ENCODE measurements around the gene CHRNB2.

The CHRNB2 gene

GRCh38 chr1:154619181-154619948 lies 51.8 kb downstream of the CHRNB2 start:
- H3K9me3 Mint-ChIP-seq, result no peaks in the 10 kb centered on the region
- H3K4me3 Mint-ChIP-seq, result no peak overlapping the region
- peaks cover 53% of the 10 kb centered on the region for H3K4me1 Mint-ChIP-seq (ENCODE audit: low read depth)
- H3K27ac Mint-ChIP-seq, result no peak overlapping the region
- peaks cover 29% of the 10 kb centered on the region for H3K36me3 Mint-ChIP-seq (ENCODE audit: low read depth)
- no peaks in the 10 kb centered on the region for H3K27me3 Mint-ChIP-seq
- intact Hi-C loops (cut with micrococcal nuclease), result no loop called here

DNA sequence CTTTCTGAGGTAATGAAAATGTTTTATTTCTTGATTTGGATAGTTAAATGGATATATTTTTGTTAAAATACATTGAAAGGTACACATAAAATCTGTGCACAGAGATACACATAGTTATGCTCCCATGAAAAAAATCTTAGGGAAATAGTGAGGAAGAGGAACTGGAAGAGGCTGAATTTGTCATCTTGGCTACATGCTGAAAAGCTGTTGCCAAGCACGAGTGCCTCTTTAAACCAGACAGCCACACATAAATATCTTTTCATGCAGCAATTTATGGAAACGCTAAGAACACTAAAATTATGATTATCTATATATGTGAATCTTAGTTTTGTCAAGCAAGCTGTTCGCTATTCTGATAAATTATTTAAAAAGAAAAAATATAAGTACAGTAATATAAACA lies 53.2 kb downstream of the CHRNB2 start:
- H3K4me1 Mint-ChIP-seq (ENCODE audit: low read depth), result peaks cover 45% of the 10 kb centered on the region
- H3K36me3 Mint-ChIP-seq (ENCODE audit: low read depth), result peaks cover 29% of the 10 kb centered on the region
- H3K9me3 Mint-ChIP-seq, result no peaks in the 10 kb centered on the region
- intact Hi-C loops (cut with micrococcal nuclease), result no loop called here
- no peaks in the 10 kb centered on the region for H3K27me3 Mint-ChIP-seq
- H3K4me3 Mint-ChIP-seq, result no peak overlapping the region
- no peak overlapping the region for H3K27ac Mint-ChIP-seq

DNA sequence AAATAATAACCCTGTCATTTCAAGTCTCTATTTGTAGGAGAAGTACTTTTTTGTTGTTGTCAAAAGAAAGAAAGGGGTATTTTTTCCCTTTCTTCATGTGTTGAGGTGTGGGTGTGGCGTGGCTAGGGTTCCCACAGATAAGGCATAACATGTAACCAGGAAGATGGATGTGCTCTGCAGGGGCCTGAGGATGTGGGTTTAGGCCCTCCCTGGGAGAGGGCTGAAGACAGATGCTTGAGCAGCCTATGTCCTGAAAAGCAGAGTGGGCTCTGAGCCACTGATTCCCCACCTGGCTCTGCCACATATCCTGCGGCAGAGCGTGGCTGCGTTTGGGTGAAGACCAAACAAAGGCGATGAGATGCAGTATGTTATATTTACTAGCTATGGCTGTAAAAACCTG lies 54.3 kb downstream of the CHRNB2 start:
- Mint-ChIP-seq H3K36me3 (ENCODE audit: low read depth) (peaks cover 24% of the 10 kb centered on the region), H3K4me3 (no peak overlapping the region)

DNA sequence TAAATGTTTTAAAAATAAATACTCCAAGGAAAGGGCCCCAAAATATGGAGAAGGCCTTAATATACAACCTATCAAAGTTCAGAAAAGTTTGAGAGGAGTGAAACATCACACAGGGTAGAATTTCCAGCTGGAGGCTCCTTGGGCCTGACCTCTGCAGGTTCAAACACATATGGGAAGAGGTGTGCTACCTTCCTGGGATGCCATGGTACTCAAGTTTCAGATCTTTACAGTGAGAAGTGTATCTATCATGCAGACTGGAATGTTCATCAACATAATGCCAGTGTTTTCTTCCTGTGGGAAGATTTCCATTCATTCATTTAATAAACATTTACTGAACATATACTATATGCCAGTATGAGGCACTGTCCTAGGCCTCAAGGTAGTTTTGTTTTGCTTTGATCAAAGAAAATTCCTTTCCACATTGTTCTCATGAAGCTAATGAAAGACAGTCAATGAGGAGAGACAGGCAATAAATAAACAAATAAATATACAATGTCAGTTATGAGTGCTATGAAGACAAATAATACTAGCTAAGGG lies 55.0 kb downstream of the CHRNB2 start:
- intact Hi-C loops (cut with micrococcal nuclease), result no loop called here
- H3K9me3 Mint-ChIP-seq, result no peaks in the 10 kb centered on the region
- H3K4me3 Mint-ChIP-seq, result no peak overlapping the region
- no peaks in the 10 kb centered on the region for H3K27me3 Mint-ChIP-seq
- peak overlapping the region; percentile 85 for H3K27ac Mint-ChIP-seq
- H3K36me3 Mint-ChIP-seq (ENCODE audit: low read depth), result peaks cover 31% of the 10 kb centered on the region
- peaks cover 49% of the 10 kb centered on the region for H3K4me1 Mint-ChIP-seq (ENCODE audit: low read depth)

More for the DNA sequence above, 54.3 kb downstream of the CHRNB2 start:
- Mint-ChIP-seq H3K9me3 (no peaks in the 10 kb centered on the region), H3K27ac (no peak overlapping the region), H3K27me3 (no peaks in the 10 kb centered on the region), H3K4me1 (ENCODE audit: low read depth) (peaks cover 45% of the 10 kb centered on the region)
- intact Hi-C loops (cut with micrococcal nuclease), result no loop called here

DNA sequence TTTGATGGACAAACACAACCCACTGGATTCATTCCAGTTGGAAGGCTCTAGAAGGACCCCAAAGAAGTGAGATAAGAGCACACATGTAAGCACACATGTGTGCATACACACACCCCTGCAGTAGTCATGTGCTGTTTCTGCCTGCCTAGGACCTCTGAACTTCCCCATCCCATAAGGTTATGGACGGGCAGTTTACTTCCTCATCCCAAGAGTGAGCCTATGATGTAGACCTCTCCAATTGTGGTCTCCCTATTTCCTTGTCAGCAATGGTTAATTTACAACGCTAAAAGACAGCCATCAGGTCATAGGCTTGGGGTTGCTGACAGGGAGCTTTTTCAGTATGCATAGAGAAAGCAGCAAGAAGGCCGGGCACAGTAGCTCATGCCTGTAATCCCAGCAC lies 55.8 kb downstream of the CHRNB2 start:
- no peaks in the 10 kb centered on the region for H3K9me3 Mint-ChIP-seq
- H3K27me3 Mint-ChIP-seq, result no peaks in the 10 kb centered on the region
- H3K36me3 Mint-ChIP-seq (ENCODE audit: low read depth), result peaks cover 33% of the 10 kb centered on the region
- intact Hi-C loops (cut with micrococcal nuclease), result no loop called here
- H3K27ac Mint-ChIP-seq, result peak overlapping the region; percentile 85
- peak overlapping the region; percentile 37 for H3K4me3 Mint-ChIP-seq
- peaks cover 49% of the 10 kb centered on the region for H3K4me1 Mint-ChIP-seq (ENCODE audit: low read depth)

GRCh38 chr1:154624746-154625643 lies 57.4 kb downstream of the CHRNB2 start:
- H3K27me3 Mint-ChIP-seq, result peaks cover 2% of the 10 kb centered on the region
- intact Hi-C loops (cut with micrococcal nuclease), result no loop called here
- H3K27ac Mint-ChIP-seq, result no peak overlapping the region
- H3K9me3 Mint-ChIP-seq, result no peaks in the 10 kb centered on the region
- peaks cover 26% of the 10 kb centered on the region for H3K36me3 Mint-ChIP-seq (ENCODE audit: low read depth)
- peaks cover 51% of the 10 kb centered on the region for H3K4me1 Mint-ChIP-seq (ENCODE audit: low read depth)
- no peak overlapping the region for H3K4me3 Mint-ChIP-seq

DNA sequence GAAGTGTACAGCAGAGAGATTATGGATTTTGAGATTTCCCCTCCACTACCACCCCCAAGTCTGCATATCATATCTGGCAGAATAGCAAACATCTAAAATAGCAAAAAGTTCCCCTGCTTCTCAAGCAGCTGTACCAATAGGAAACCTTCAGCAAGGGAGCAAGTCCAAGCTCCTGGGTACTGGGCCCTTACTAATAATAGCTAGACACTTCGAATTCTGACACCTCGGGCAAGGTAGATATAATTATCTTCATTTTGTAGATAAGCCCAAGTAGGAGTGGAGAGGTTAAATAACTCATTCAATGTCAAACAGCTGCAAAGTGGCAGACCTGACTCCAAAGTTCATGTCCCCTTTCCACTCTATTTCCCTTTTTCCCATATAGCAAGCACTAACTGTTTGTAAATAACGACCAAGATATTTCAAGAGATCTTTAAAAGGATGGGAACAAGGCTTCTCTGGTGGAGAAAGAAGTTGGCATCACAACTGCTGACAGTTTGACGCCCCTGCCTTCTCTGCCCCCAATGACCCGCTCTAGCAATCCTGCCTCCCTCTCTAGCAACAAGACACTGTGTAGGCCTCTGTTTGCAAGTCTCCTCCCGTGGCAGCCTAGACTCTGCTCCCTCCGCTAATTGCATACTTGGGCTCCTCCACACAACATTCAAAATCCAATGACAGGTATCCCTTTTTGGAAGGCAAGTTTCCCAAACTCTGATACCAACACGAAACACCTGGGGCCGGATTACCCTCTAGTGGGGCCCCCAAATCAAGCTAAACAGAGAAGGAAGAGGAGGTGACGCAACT lies 59.1 kb downstream of the CHRNB2 start:
- H3K4me1 Mint-ChIP-seq (ENCODE audit: low read depth), result peaks cover 44% of the 10 kb centered on the region
- H3K27me3 Mint-ChIP-seq, result peaks cover 8% of the 10 kb centered on the region
- intact Hi-C loops (cut with micrococcal nuclease), result no loop called here
- no peaks in the 10 kb centered on the region for H3K9me3 Mint-ChIP-seq
- peak overlapping the region; percentile 95 for H3K27ac Mint-ChIP-seq
- H3K4me3 Mint-ChIP-seq, result peak overlapping the region; percentile 85
- H3K36me3 Mint-ChIP-seq (ENCODE audit: low read depth), result peaks cover 24% of the 10 kb centered on the region

DNA sequence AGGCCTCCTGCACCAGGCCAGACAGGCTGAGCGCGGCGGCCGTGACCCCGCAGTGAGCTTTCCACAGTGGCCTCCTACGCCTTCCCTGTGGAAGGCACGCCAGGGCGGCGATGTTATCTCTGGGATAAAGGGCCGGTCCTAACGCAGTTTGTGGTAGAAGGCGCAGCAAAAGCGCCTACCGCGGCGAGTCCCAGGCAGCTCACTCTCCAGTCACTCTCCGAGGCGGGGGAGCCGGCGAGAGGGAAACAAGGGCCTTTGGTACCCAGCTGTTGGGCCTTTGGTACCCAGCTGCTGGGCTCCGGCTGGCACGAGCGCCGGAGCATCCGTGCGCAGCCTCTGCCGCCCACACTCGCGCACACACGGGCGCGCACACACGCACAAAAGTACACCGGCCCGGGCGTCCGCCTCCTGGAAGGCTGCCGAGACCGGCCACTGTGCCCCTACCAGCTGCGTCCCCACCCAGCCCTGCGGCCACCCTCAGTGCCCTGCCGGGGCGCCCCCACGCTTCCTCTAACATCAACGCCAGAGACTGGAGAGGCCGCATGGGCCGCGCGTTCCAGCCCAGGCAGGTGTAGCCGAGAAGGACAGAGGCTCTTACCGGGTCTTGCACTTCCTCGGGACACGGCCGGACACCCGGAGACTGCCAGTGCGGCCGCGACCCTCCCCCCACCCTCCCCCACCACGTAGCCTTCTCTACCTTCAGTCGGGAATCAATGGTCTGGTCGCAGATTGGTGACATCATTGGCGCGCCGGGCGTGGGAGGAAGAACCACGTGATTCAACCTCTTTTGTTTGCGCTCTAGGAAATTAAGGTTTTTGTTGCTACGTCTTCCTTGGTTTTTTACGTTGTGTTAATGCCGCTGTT lies 59.9 kb downstream of the CHRNB2 start:
- peak overlapping the region; percentile 85 for H3K4me3 Mint-ChIP-seq
- H3K4me1 Mint-ChIP-seq (ENCODE audit: low read depth), result peaks cover 38% of the 10 kb centered on the region
- peak overlapping the region; percentile 95 for H3K27ac Mint-ChIP-seq
- H3K9me3 Mint-ChIP-seq, result no peaks in the 10 kb centered on the region
- intact Hi-C loops (cut with micrococcal nuclease), result no loop called here
- peaks cover 12% of the 10 kb centered on the region for H3K27me3 Mint-ChIP-seq
- peaks cover 19% of the 10 kb centered on the region for H3K36me3 Mint-ChIP-seq (ENCODE audit: low read depth)

GRCh38 chr1:154628121-154628405 lies 60.5 kb downstream of the CHRNB2 start:
- peak overlapping the region; percentile 95 for H3K27ac Mint-ChIP-seq
- H3K27me3 Mint-ChIP-seq, result peaks cover 13% of the 10 kb centered on the region
- intact Hi-C loops (cut with micrococcal nuclease), result no loop called here
- peak overlapping the region; percentile 85 for H3K4me3 Mint-ChIP-seq
- H3K36me3 Mint-ChIP-seq (ENCODE audit: low read depth), result peaks cover 19% of the 10 kb centered on the region
- H3K9me3 Mint-ChIP-seq, result no peaks in the 10 kb centered on the region
- H3K4me1 Mint-ChIP-seq (ENCODE audit: low read depth), result peaks cover 32% of the 10 kb centered on the region

- intact Hi-C loops (cut with micrococcal nuclease), result no loop called here
- no peak overlapping the region for H3K4me3 Mint-ChIP-seq
Measured at GRCh38 chr1:154629061-154629674, 61.6 kb downstream of the CHRNB2 start.

More at GRCh38 chr1:154629061-154629674, 61.6 kb downstream of the CHRNB2 start:
- peaks cover 21% of the 10 kb centered on the region for H3K4me1 Mint-ChIP-seq (ENCODE audit: low read depth)
- H3K27me3 Mint-ChIP-seq, result peaks cover 17% of the 10 kb centered on the region
- peaks cover 14% of the 10 kb centered on the region for H3K36me3 Mint-ChIP-seq (ENCODE audit: low read depth)
- peak overlapping the region; percentile 10 for H3K27ac Mint-ChIP-seq
- H3K9me3 Mint-ChIP-seq, result no peaks in the 10 kb centered on the region

Data from dendritic cell treated with granulocyte-macrophage colony-stimulating factor and Interleukin-4, amounts not matched to agents 40 ng/mL and 50 ng/mL, for 4 days (primary cell).